SK-N-SH (cell line): ENCODE measurements around the gene AKR1C2. TPM values are rescaled to one million over a fixed set of nuclear protein-coding genes. Genes with fewer than 3 reads are reported as not detected.

Source experiments
- CTCF ChIA-PET: fragments of 300-600, 350-600 bp; formaldehyde crosslinking; extraction: SDS; loops from one replicate; lab custom pipeline; 2021; lab: Yijun Ruan, JAX
- POLR2A ChIA-PET: fragments of 350-600 bp; sonication (Branson Sonifier 250); formaldehyde crosslinking; extraction: SDS; loops from one replicate; lab custom pipeline; 2020; ENCODE audit warnings: antibody characterized with exemption, inconsistent platforms; lab: Yijun Ruan, JAX
- DNase-seq: peaks from one replicate; pipeline ENCODE4 v3.0.0; 2012
- H2AFZ ChIP-seq: fragments of 200-600 bp; sonication (generic); 2 replicates; pipeline ENCODE4 v1.8.1; 2016; ENCODE audit warnings: antibody characterized with exemption, mild to moderate bottlenecking, low read depth
- H3F3A ChIP-seq: fragments of 200-600 bp; sonication (generic); replicated peaks from 2 replicates; pipeline ENCODE3; 2016; ENCODE audit warnings: antibody characterized with exemption, mild to moderate bottlenecking; ENCODE audit not compliant: insufficient read depth
- H3K27ac ChIP-seq, 2 experiments: fragments of 200-500 bp in 1 of 2; fragments of 200-600 bp in 1 of 2; sonication (Bioruptor generic) in 1 of 2; sonication (generic), shearing (Covaris generic) in 1 of 2; 2 replicates each; pipeline versions ENCODE4 v1.5.1 to v1.6.1; 2014 to 2016; ENCODE audit warnings: low read depth in 2 of 2, inconsistent platforms in 1 of 2, low read length in 1 of 2, mild to moderate bottlenecking in 1 of 2, mixed read lengths in 1 of 2
- H3K27me3 ChIP-seq: fragments of 200-600 bp; sonication (generic), shearing (Covaris generic); 2 replicates; pipeline ENCODE4 v1.6.1; 2016; ENCODE audit warnings: mixed run types; ENCODE audit not compliant: insufficient read depth
- H3K36me3 ChIP-seq, 2 experiments: fragments of 200-500 bp in 1 of 2; fragments of 200-600 bp in 1 of 2; sonication (Bioruptor generic) in 1 of 2; sonication (generic) in 1 of 2; replicated peaks in 1 of 2; 2 replicates each; pipeline versions ENCODE3 to v1.5.1; 2014 to 2016; ENCODE audit warnings: low read length in 1 of 2, mild to moderate bottlenecking in 1 of 2; ENCODE audit not compliant: insufficient read depth in 2 of 2, control insufficient read depth in 1 of 2
- H3K4me1 ChIP-seq, 2 experiments: fragments of 200-500 bp in 1 of 2; fragments of 200-600 bp in 1 of 2; sonication (Bioruptor generic) in 1 of 2; sonication (generic), shearing (Covaris generic) in 1 of 2; 2 replicates each; pipeline versions ENCODE4 v1.5.1 to v1.6.1; 2014 to 2016; ENCODE audit warnings: low read depth in 1 of 2, low read length in 1 of 2, mixed run types in 1 of 2; ENCODE audit not compliant: insufficient read depth in 2 of 2, control insufficient read depth in 1 of 2
- H3K4me2 ChIP-seq: fragments of 200-600 bp; sonication (generic), shearing (Covaris generic); 2 replicates; pipeline ENCODE4 v1.6.1; 2017; ENCODE audit warnings: mixed run types
- H3K4me3 ChIP-seq, 2 experiments: fragments of 200-500 bp in 1 of 2; fragments of 200-600 bp in 1 of 2; sonication (Bioruptor generic) in 1 of 2; sonication (generic), shearing (Covaris generic) in 1 of 2; 2 replicates each; pipeline versions ENCODE4 v1.5.1 to v1.8.1; 2014 to 2016; ENCODE audit warnings: low read depth in 2 of 2, inconsistent platforms in 1 of 2, low read length in 1 of 2, mild to moderate bottlenecking in 1 of 2, mixed read lengths in 1 of 2, moderate library complexity in 1 of 2
- H3K79me2 ChIP-seq: fragments of 200-600 bp; sonication (generic); 2 replicates; pipeline ENCODE4 v1.8.1; 2017; ENCODE audit warnings: mild to moderate bottlenecking; ENCODE audit not compliant: insufficient read depth
- H3K9ac ChIP-seq: fragments of 200-600 bp; sonication (generic); 2 replicates; pipeline ENCODE4 v1.6.1; 2017; ENCODE audit warnings: mixed run types
- H3K9me2 ChIP-seq: fragments of 200-600 bp; sonication (generic); 2 replicates; pipeline ENCODE4 v1.6.1; 2017; ENCODE audit warnings: mixed run types
- H3K9me3 ChIP-seq: fragments of 200-600 bp; sonication (generic); 2 replicates; pipeline ENCODE4 v1.6.1; 2017; ENCODE audit warnings: mixed run types, mild to moderate bottlenecking, moderate library complexity
- H4K20me1 ChIP-seq: fragments of 200-600 bp; sonication (generic); 2 replicates; pipeline ENCODE4 v1.6.1; 2017; ENCODE audit warnings: mild to moderate bottlenecking, mixed run types; ENCODE audit not compliant: insufficient read depth
- ELF1 ChIP-seq: IDR thresholded peaks from 2 replicates; pipeline ENCODE4 v1.4.0; 2012
- EP300 ChIP-seq, 2 experiments: IDR thresholded peaks; 2 replicates each; pipeline versions ENCODE4 v1.4.0 to v1.6.1; 2012; ENCODE audit warnings: borderline replicate concordance in 1 of 2, low read depth in 1 of 2, low read length in 1 of 2
- FOSL2 ChIP-seq: IDR thresholded peaks from 2 replicates; pipeline ENCODE4 v1.4.0; 2012; ENCODE audit warnings: low read depth, mild to moderate bottlenecking, moderate library complexity, borderline replicate concordance
- FOXM1 ChIP-seq: IDR thresholded peaks from 2 replicates; pipeline ENCODE4 v1.4.0; 2012; ENCODE audit warnings: low read depth, mild to moderate bottlenecking
- GABPA ChIP-seq: IDR thresholded peaks from 2 replicates; pipeline ENCODE4 v1.4.0; 2012; ENCODE audit warnings: low read depth, mild to moderate bottlenecking
- JUND ChIP-seq: IDR thresholded peaks from 2 replicates; pipeline ENCODE4 v1.4.0; 2012
- MEF2A ChIP-seq: IDR thresholded peaks from 2 replicates; pipeline ENCODE4 v1.4.0; 2012; ENCODE audit warnings: low read depth, borderline replicate concordance
- NRF1 ChIP-seq: IDR thresholded peaks from 2 replicates; pipeline ENCODE4 v1.6.1; 2012; ENCODE audit warnings: low read depth, mild to moderate bottlenecking, low read length
- RAD21 ChIP-seq: IDR thresholded peaks from 2 replicates; pipeline ENCODE4 v1.6.1; 2012; ENCODE audit warnings: mild to moderate bottlenecking, low read length
- RCOR1 ChIP-seq: fragments of 150-350 bp; IDR thresholded peaks from 2 replicates; pipeline ENCODE4 v1.6.1; 2017; ENCODE audit warnings: antibody characterized with exemption, low read length
- SIN3A ChIP-seq: IDR thresholded peaks from 2 replicates; pipeline ENCODE4 v1.6.1; 2012; ENCODE audit warnings: low read depth, mild to moderate bottlenecking, low read length, moderate library complexity, borderline replicate concordance
- TAF1 ChIP-seq: IDR thresholded peaks from 2 replicates; pipeline ENCODE4 v1.6.1; 2012; ENCODE audit warnings: low read depth, mild to moderate bottlenecking, low read length, moderate library complexity, borderline replicate concordance
- TCF12 ChIP-seq: IDR thresholded peaks from 2 replicates; pipeline ENCODE4 v1.4.0; 2012
- YY1 ChIP-seq: IDR thresholded peaks from 2 replicates; pipeline ENCODE4 v1.4.0; 2012; ENCODE audit warnings: low read depth, mild to moderate bottlenecking
- WGBS: methylation state at CpG from one replicate; pipeline ENCODE4 v1.1.6; 2017; ENCODE audit warnings: low lambda C conversion rate; 5-methylcytosine and 5-hydroxymethylcytosine counted together
- polyA plus RNA-seq, 3 experiments: library from polyadenylated mRNA; depleted of rRNA; stranded (reverse); fragments of >200 nt; gene quantifications; 2 replicates each; pipeline ENCODE4 v1.2.3, GENCODE V29; 2012
- TF ChIP-seq, protein P1 (sequence below): IDR thresholded peaks from 2 replicates; pipeline ENCODE4 v1.4.0; 2012; ENCODE audit warnings: low read depth, borderline replicate concordance
- TF ChIP-seq, protein P2 (sequence below): IDR thresholded peaks from 2 replicates; pipeline ENCODE4 v1.4.0; 2012; ENCODE audit warnings: low read depth, borderline replicate concordance

The AKR1C2 gene
- polyA plus RNA-seq, 1 of the 3 experiments (the other 2 are of a cell fraction) = not detected

DNA sequence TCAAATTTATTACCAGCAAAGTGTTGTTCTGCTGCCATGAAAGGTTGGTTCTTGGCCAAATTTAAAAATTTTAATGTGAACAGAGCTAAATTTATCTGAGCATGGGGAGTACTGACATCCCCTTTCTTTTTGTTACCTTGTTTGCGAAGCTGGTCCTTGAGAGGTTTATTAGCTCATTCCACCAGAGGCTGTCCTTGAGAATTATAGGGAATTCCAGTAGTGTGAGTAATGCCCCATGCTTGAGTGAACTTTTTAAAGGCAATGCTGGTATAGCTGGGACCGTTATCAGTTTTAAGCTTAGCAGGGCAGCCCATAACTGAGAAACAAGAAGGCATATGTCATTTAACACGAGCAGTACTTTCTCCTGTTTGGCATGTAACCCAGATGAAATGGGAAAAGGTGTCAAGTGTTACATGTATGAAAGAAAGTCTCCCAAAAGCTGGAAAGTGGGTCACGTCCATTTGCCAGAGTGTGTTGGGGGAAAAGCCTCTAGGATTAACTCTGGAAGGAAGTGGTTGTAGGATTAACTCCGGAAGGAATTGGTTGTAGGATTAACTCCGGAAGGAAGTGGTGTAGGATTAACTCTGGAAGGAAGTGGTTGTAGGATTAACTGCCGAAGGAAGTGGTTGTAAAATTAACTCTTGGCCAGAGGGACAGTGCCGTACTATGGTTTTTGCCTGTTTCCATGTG, 37.3 kb upstream of the AKR1C2 start:
- H3K4me2 ChIP-seq = no peak overlapping the region; the same call in 1 of the 2 replicates
- H3F3A ChIP-seq = no peaks in the 10 kb centered on the region
- H2AFZ ChIP-seq = no peak overlapping the region
- H3K27ac ChIP-seq = no peak overlapping the region
- H3K9me3 ChIP-seq = no peaks in the 10 kb centered on the region
- H3K79me2 ChIP-seq = no peaks in the 10 kb centered on the region
- ChIA-PET CTCF (interaction anchor here (0.9 kb wide), 1 partner anchor 53 kb away, joined by 3 read pairs; the partner anchor contains the start of gene AKR1C3), POLR2A (no interaction called here)
- 56% methylated on average over 8 of the region's 8 CpGs for WGBS
- H4K20me1 ChIP-seq = no peaks in the 10 kb centered on the region
- H3K9ac ChIP-seq = no peak overlapping the region
- no peaks in the 10 kb centered on the region for H3K9me2 ChIP-seq
- no peaks in the 10 kb centered on the region for H3K36me3 ChIP-seq
- no peak for TF ChIP-seq SIN3A
- TF ChIP-seq NRF1 = no peak
- no peak for TF ChIP-seq RAD21
- H3K4me1 ChIP-seq = no peaks in the 10 kb centered on the region; a peak in 2 of 4 replicates
- DNase-seq = no peak
- H3K27me3 ChIP-seq = 0 out of 2 replicates have a peak, but pooled peaks cover 4% of the 10 kb centered on the region
- no peak overlapping the region; a peak in 1 of 4 replicates for H3K4me3 ChIP-seq

DNA sequence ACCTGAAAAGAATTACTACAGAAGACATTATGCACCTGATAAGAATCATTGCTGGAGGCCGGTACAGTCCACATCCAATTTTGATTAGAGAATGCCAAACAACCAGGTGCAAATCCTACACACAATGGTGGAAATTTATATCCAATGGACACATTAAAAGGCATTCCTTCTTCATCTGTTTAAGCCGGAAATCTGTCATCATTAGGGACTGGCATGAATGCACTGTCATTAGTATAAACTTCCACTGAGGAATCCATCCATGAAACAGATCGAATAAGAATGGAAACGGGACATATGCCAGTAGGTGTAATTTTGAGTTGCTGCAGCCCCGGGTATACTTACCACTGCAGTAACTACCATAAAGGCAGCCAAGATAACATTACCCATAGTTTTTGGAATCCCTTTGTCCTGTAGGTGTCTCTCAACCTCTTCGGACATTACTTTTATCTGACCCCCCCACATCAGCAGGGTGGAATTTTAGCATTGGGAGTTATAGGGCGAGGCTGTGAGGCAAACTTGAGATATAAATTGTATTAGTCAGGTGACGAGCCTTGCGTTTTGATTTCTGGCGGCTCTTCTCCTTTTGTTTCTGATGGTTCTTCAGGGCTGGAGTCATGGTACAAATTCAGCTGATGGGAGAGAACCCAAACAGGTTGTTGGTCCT, 36.5 kb upstream of the AKR1C2 start:
- 35% methylated on average over 10 of the region's 10 CpGs for WGBS
- ChIA-PET CTCF (interaction anchor here (0.6 to 0.9 kb wide), 2 partner anchors 54 to 812 kb away, joined by 3 to 4 read pairs; partner anchors contain the start of gene AKR1C3), POLR2A (no interaction called here)
- no peak for TF ChIP-seq RCOR1
- TF ChIP-seq EP300 (IDR thresholded peaks at IDR 0.05; ENCODE audit: borderline replicate concordance in 1 of 2, low read depth in 1 of 2, low read length in 1 of 2) = no peak
- no peak for TF ChIP-seq GABPA
- TF ChIP-seq, protein P1, sequence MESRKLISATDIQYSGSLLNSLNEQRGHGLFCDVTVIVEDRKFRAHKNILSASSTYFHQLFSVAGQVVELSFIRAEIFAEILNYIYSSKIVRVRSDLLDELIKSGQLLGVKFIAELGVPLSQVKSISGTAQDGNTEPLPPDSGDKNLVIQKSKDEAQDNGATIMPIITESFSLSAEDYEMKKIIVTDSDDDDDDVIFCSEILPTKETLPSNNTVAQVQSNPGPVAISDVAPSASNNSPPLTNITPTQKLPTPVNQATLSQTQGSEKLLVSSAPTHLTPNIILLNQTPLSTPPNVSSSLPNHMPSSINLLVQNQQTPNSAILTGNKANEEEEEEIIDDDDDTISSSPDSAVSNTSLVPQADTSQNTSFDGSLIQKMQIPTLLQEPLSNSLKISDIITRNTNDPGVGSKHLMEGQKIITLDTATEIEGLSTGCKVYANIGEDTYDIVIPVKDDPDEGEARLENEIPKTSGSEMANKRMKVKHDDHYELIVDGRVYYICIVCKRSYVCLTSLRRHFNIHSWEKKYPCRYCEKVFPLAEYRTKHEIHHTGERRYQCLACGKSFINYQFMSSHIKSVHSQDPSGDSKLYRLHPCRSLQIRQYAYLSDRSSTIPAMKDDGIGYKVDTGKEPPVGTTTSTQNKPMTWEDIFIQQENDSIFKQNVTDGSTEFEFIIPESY = no peak
- TF ChIP-seq, protein P2, sequence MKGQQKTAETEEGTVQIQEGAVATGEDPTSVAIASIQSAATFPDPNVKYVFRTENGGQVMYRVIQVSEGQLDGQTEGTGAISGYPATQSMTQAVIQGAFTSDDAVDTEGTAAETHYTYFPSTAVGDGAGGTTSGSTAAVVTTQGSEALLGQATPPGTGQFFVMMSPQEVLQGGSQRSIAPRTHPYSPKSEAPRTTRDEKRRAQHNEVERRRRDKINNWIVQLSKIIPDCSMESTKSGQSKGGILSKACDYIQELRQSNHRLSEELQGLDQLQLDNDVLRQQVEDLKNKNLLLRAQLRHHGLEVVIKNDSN = no peak
- no peak for TF ChIP-seq MEF2A
- TF ChIP-seq ELF1 = no peak
- no peak for TF ChIP-seq FOXM1
- no peak for TF ChIP-seq RAD21
- no peak for TF ChIP-seq SIN3A
- TF ChIP-seq TCF12 = no peak
- no peak for TF ChIP-seq FOSL2
- no peak for TF ChIP-seq JUND
- TF ChIP-seq YY1 = no peak
- TF ChIP-seq TAF1 = no peak
- Histone ChIP-seq H3K4me1 (no peaks in the 10 kb centered on the region; a peak in 2 of 4 replicates), H3K36me3 (no peaks in the 10 kb centered on the region), H3K27me3 (0 out of 2 replicates have a peak, but pooled peaks cover 4% of the 10 kb centered on the region), H3F3A (no peaks in the 10 kb centered on the region), H3K4me2 (no peak overlapping the region), H3K9ac (no peak overlapping the region), H3K79me2 (no peaks in the 10 kb centered on the region), H4K20me1 (no peaks in the 10 kb centered on the region), H2AFZ (no peak overlapping the region), H3K4me3 (no peak overlapping the region), H3K27ac (no peak overlapping the region), H3K9me3 (no peaks in the 10 kb centered on the region), H3K9me2 (no peaks in the 10 kb centered on the region)
- DNase-seq = no peak
